HepG2 (cell line): Measurements from ENCODE around the gene TMC4. TPM values are rescaled to one million over a fixed set of nuclear protein-coding genes. Genes with fewer than 3 reads are reported as not detected.
A peak's percentile ranks its signal among the peaks of the same experiment; 100 is the strongest.

ENCODE experiments used
- BHLHE40 ChIP-seq: IDR thresholded peaks from 2 replicates; pipeline ENCODE4 v1.6.1; 2011; ENCODE audit warnings: low read length, improper control_type of control experiment
- CHD4 ChIP-seq: fragments of 200-600 bp; sonication (generic); IDR thresholded peaks from 2 replicates; pipeline ENCODE4 v1.7.0; 2017; ENCODE audit warnings: mild to moderate bottlenecking, low read length, borderline replicate concordance
- MAZ ChIP-seq, 2 experiments: sonication (generic) in 1 of 2; formaldehyde crosslinking in 1 of 2; IDR thresholded peaks; 2 replicates each; pipeline versions ENCODE4 v1.5.0 to v1.6.1; 2012 to 2020; ENCODE audit warnings: low read depth in 2 of 2, mild to moderate bottlenecking in 2 of 2, borderline replicate concordance in 1 of 2, improper control_type of control experiment in 1 of 2, low read length in 1 of 2, missing genetic modification reagents in 1 of 2, moderate library complexity in 1 of 2
- MTF1 ChIP-seq: sonication (generic); formaldehyde crosslinking; IDR thresholded peaks from 2 replicates; pipeline ENCODE4 v1.5.0; 2020; ENCODE audit warnings: missing genetic modification reagents
- MYNN ChIP-seq: sonication (generic); formaldehyde crosslinking; IDR thresholded peaks from 2 replicates; pipeline ENCODE4 v1.4.0; 2020; ENCODE audit warnings: mild to moderate bottlenecking, low read depth, missing genetic modification reagents
- PCBP1 ChIP-seq: fragments of 200-400 bp; formaldehyde crosslinking; IDR thresholded peaks from 2 replicates; pipeline ENCODE4 v1.6.1; 2017; ENCODE audit warnings: mild to moderate bottlenecking, low read depth, low read length, borderline replicate concordance
- PCBP2 ChIP-seq: fragments of 200-400 bp; formaldehyde crosslinking; optimal IDR thresholded peaks from 2 replicates; pipeline ENCODE3; 2018; ENCODE audit warnings: low read length, low read depth; ENCODE audit not compliant: poor library complexity, severe bottlenecking
- POLR2A ChIP-seq, 2 experiments: IDR thresholded peaks; 2 replicates each; pipeline ENCODE4 v1.6.1; 2011; ENCODE audit warnings: low read depth in 2 of 2, low read length in 2 of 2, mild to moderate bottlenecking in 1 of 2, moderate library complexity in 1 of 2; ENCODE audit not compliant: insufficient read depth in 1 of 2
- PRPF4 ChIP-seq: fragments of 200-400 bp; formaldehyde crosslinking; IDR thresholded peaks from 2 replicates; pipeline ENCODE4 v1.6.1; 2016; ENCODE audit warnings: low read length, low read depth; ENCODE audit not compliant: poor library complexity, severe bottlenecking
- RBM22 ChIP-seq: fragments of 200-400 bp; formaldehyde crosslinking; optimal IDR thresholded peaks from 2 replicates; pipeline ENCODE3; 2017; ENCODE audit warnings: mild to moderate bottlenecking, low read length, moderate library complexity
- RBM39 ChIP-seq: fragments of 200-400 bp; formaldehyde crosslinking; IDR thresholded peaks from one replicate; pipeline ENCODE4 v1.6.1; 2018; ENCODE audit warnings: antibody characterized with exemption, mild to moderate bottlenecking, low read depth, low read length; ENCODE audit not compliant: poor library complexity, severe bottlenecking
- ZNF343 ChIP-seq: sonication (generic); formaldehyde crosslinking; IDR thresholded peaks from 2 replicates; pipeline ENCODE4 v1.4.0; 2020; ENCODE audit warnings: mild to moderate bottlenecking, missing genetic modification reagents
- polyA plus RNA-seq, 8 experiments: library from polyadenylated mRNA; depleted of rRNA in 3 of 8; stranded (reverse) in 7 of 8; unstranded in 1 of 8; fragments of >200 nt; fragmentation: Illumina TruSeq in 4 of 8; extraction: Trizol in 4 of 8; gene quantifications; 2 replicates each; pipeline versions ENCODE4 v1.2.1 to v1.2.3, GENCODE V29; 2011 to 2016; ENCODE audit warnings: low read depth in 4 of 8, missing spikeins in 1 of 8, mixed read lengths in 1 of 8; ENCODE audit not compliant: insufficient read depth in 1 of 8
- total RNA-seq, 5 experiments: library from RNA; depleted of rRNA; stranded (reverse); fragments of >200 nt; fragmentation: Illumina TruSeq; extraction: Trizol; gene quantifications; 2 replicates each; pipeline ENCODE4 v1.2.3, GENCODE V29; 2016; ENCODE audit warnings: low read depth in 1 of 5
- TF ChIP-seq, protein P1 (sequence below), 2 experiments: sonication (generic) in 1 of 2; formaldehyde crosslinking in 1 of 2; IDR thresholded peaks; 2 replicates each; pipeline versions ENCODE4 v1.5.1 to v1.6.1; 2011 to 2020; ENCODE audit warnings: borderline replicate concordance in 1 of 2, low read depth in 1 of 2, low read length in 1 of 2, mild to moderate bottlenecking in 1 of 2, missing genetic modification reagents in 1 of 2, moderate library complexity in 1 of 2
- TF ChIP-seq, protein P2 (sequence below): sonication (generic); formaldehyde crosslinking; conservative IDR thresholded peaks from 2 replicates; pipeline ENCODE4 v1.8.0; 2022; ENCODE audit warnings: mild to moderate bottlenecking, moderate library complexity, missing genetic modification reagents
- TF ChIP-seq, protein P3 (sequence below): sonication (generic); formaldehyde crosslinking; IDR thresholded peaks from 2 replicates; pipeline ENCODE4 v1.4.0; 2020; ENCODE audit warnings: missing genetic modification reagents
- TF ChIP-seq, protein P4 (sequence below): fragments of 450-650 bp; IDR thresholded peaks from 2 replicates; pipeline ENCODE4 v1.6.1; 2017; ENCODE audit warnings: mild to moderate bottlenecking

TMC4 gene
- total and polyA plus RNA-seq, 2 of the 13 experiments (the other 11 are each of a cell fraction or from before 2014, with no cell fraction given) = 0.13 to 0.24 TPM

DNA sequence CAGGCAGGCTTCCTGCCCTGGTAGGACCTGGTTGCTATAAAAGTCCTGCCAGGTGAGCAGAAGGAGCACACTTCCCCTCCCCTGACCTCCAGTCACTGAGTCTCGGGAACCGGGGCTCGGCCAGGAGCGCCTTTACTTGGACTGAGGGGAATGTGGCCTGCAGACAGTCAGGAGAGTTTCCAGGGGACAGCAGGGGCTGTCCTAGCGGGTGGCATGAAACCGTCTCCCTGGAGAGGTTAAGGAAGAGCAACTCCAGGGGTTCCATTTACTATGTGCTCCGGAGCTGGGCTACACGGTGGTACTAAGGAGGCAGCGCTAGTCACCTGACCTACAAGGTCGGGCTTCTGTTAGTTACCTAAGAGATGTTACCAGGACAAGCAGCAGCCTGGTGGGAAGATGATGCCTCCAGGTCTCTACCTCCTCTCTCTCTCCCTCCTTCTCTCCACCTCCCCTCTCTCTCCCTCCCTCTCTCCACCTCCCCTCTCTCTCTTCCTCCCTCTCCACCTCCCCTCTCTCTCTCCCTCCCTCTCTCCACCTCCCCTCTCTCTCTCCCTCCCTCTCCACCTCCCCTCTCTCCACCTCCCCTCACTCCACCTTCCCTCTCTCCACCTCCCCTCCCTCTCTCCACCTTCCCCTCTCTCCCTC is 39.5 kb downstream of the TMC4 start (continued):
- TF ChIP-seq, protein P1, sequence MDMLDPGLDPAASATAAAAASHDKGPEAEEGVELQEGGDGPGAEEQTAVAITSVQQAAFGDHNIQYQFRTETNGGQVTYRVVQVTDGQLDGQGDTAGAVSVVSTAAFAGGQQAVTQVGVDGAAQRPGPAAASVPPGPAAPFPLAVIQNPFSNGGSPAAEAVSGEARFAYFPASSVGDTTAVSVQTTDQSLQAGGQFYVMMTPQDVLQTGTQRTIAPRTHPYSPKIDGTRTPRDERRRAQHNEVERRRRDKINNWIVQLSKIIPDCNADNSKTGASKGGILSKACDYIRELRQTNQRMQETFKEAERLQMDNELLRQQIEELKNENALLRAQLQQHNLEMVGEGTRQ (IDR thresholded peaks at IDR 0.05; ENCODE audit: low read depth, low read length) = peak; percentile 48; the same call in 1 of the 2 replicates
- TF ChIP-seq, protein P1 (CRISPR knock-in tag; IDR thresholded peaks at IDR 0.05; ENCODE audit: borderline replicate concordance) = no peak
- TF ChIP-seq PCBP2 (peak; percentile 100), CHD4 (peak; percentile 74; the same call in 1 of the 2 replicates), MAZ (IDR thresholded peaks at IDR 0.05; ENCODE audit: borderline replicate concordance, low read depth, low read length) (peak; percentile 93), MAZ (CRISPR knock-in tag; IDR thresholded peaks at IDR 0.05; ENCODE audit: low read depth) (no peak), PRPF4 (peak; percentile 84), MYNN (CRISPR knock-in tag) (no peak), RBM22 (peak; percentile 78), RBM39 (peak; percentile 95), MTF1 (CRISPR knock-in tag) (no peak), ZNF343 (CRISPR knock-in tag) (no peak), BHLHE40 (peak; percentile 57), PCBP1 (peak; percentile 99), POLR2A (IDR thresholded peaks at IDR 0.05; ENCODE audit: insufficient read depth in 1 of 2, low read depth in 2 of 2, low read length in 2 of 2) (0 out of 4 replicates have a peak, but pooled peaks of 1 of the 2 experiments have one; percentile 9)
- TF ChIP-seq, protein P2, sequence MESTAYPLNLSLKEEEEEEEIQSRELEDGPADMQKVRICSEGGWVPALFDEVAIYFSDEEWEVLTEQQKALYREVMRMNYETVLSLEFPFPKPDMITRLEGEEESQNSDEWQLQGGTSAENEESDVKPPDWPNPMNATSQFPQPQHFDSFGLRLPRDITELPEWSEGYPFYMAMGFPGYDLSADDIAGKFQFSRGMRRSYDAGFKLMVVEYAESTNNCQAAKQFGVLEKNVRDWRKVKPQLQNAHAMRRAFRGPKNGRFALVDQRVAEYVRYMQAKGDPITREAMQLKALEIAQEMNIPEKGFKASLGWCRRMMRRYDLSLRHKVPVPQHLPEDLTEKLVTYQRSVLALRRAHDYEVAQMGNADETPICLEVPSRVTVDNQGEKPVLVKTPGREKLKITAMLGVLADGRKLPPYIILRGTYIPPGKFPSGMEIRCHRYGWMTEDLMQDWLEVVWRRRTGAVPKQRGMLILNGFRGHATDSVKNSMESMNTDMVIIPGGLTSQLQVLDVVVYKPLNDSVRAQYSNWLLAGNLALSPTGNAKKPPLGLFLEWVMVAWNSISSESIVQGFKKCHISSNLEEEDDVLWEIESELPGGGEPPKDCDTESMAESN = no peak
- TF ChIP-seq, protein P3, sequence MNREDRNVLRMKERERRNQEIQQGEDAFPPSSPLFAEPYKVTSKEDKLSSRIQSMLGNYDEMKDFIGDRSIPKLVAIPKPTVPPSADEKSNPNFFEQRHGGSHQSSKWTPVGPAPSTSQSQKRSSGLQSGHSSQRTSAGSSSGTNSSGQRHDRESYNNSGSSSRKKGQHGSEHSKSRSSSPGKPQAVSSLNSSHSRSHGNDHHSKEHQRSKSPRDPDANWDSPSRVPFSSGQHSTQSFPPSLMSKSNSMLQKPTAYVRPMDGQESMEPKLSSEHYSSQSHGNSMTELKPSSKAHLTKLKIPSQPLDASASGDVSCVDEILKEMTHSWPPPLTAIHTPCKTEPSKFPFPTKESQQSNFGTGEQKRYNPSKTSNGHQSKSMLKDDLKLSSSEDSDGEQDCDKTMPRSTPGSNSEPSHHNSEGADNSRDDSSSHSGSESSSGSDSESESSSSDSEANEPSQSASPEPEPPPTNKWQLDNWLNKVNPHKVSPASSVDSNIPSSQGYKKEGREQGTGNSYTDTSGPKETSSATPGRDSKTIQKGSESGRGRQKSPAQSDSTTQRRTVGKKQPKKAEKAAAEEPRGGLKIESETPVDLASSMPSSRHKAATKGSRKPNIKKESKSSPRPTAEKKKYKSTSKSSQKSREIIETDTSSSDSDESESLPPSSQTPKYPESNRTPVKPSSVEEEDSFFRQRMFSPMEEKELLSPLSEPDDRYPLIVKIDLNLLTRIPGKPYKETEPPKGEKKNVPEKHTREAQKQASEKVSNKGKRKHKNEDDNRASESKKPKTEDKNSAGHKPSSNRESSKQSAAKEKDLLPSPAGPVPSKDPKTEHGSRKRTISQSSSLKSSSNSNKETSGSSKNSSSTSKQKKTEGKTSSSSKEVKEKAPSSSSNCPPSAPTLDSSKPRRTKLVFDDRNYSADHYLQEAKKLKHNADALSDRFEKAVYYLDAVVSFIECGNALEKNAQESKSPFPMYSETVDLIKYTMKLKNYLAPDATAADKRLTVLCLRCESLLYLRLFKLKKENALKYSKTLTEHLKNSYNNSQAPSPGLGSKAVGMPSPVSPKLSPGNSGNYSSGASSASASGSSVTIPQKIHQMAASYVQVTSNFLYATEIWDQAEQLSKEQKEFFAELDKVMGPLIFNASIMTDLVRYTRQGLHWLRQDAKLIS (CRISPR knock-in tag) = no peak
- TF ChIP-seq, protein P4, sequence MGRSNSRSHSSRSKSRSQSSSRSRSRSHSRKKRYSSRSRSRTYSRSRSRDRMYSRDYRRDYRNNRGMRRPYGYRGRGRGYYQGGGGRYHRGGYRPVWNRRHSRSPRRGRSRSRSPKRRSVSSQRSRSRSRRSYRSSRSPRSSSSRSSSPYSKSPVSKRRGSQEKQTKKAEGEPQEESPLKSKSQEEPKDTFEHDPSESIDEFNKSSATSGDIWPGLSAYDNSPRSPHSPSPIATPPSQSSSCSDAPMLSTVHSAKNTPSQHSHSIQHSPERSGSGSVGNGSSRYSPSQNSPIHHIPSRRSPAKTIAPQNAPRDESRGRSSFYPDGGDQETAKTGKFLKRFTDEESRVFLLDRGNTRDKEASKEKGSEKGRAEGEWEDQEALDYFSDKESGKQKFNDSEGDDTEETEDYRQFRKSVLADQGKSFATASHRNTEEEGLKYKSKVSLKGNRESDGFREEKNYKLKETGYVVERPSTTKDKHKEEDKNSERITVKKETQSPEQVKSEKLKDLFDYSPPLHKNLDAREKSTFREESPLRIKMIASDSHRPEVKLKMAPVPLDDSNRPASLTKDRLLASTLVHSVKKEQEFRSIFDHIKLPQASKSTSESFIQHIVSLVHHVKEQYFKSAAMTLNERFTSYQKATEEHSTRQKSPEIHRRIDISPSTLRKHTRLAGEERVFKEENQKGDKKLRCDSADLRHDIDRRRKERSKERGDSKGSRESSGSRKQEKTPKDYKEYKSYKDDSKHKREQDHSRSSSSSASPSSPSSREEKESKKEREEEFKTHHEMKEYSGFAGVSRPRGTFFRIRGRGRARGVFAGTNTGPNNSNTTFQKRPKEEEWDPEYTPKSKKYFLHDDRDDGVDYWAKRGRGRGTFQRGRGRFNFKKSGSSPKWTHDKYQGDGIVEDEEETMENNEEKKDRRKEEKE = no peak
- TF ChIP-seq, all 625 proteins: peak for 21
